Suppressor macrophage treated with lipopolysaccharide for 4 hours (primary cell): ENCODE results near the gene NR0B1.

ENCODE experiments used
- DNase-seq: peaks from one replicate; pipeline ENCODE4 v3.0.0-alpha.2; 2020

The NR0B1 gene, protein sequence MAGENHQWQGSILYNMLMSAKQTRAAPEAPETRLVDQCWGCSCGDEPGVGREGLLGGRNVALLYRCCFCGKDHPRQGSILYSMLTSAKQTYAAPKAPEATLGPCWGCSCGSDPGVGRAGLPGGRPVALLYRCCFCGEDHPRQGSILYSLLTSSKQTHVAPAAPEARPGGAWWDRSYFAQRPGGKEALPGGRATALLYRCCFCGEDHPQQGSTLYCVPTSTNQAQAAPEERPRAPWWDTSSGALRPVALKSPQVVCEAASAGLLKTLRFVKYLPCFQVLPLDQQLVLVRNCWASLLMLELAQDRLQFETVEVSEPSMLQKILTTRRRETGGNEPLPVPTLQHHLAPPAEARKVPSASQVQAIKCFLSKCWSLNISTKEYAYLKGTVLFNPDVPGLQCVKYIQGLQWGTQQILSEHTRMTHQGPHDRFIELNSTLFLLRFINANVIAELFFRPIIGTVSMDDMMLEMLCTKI

DNA sequence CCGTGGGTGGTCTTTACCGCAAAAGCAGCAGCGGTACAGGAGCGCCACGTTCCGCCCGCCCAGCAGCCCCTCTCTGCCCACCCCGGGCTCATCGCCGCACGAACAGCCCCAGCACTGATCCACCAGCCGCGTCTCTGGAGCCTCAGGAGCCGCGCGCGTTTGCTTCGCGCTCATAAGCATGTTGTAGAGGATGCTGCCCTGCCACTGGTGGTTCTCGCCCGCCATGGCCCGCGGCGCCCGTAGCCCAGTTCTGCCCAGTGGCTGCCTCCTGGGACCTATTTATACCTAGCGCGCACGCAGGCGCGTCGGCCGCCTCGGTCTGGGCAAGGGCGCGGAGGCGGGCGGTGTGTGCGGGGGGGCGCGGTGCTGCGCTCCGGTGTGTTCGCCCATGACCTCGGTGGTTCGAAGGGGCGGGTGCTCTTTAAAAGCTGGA is at the start of gene NR0B1:
NR0B1 (minus strand) TSS at position 252 of the 433 bp plus-strand sequence; CDS start at position 225, 27 bp downstream.
- no peak for DNase-seq

- DNase-seq: no peak
Observed at GRCh38 chrX:30349946-30350345, 40.8 kb upstream of the NR0B1 start.

DNA sequence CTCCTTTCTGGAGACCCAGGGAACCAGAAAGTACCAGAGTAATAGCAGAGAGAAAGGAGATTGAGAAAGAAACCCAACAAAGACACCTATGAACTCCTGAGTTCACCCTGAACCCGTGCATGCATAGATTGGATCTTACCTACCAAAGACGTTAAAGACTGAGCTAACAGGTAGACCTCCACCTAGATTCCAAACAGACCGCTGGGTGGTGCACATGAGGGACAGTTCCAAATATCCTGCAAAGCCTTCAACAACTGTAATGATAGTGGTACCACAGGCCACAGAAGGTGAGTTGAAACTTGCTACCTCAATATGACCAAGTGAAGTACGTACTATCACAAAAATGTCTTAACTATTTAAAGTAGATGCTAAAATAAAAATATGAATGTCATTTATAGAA is 34.0 kb upstream of the NR0B1 start:
- DNase-seq: no peak

DNA sequence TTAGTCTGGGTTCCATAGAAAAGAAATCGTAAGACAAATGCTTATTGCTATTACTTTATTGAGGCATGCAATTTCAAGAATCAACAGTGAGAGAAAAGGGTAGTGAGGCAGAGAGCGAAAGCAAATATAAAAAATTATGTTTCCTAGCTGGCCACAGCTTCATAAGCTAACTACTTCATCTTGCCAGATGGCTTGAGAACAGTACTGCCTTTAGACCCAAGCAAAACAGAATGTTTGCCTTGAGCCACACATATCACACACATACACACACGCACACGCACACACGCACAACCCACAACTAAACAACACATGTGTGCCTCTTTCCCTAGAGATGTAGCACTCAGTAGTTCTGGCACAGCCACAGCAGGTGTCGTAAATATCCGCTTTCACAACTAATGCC is 31.6 kb upstream of the NR0B1 start:
- no peak for DNase-seq

DNA sequence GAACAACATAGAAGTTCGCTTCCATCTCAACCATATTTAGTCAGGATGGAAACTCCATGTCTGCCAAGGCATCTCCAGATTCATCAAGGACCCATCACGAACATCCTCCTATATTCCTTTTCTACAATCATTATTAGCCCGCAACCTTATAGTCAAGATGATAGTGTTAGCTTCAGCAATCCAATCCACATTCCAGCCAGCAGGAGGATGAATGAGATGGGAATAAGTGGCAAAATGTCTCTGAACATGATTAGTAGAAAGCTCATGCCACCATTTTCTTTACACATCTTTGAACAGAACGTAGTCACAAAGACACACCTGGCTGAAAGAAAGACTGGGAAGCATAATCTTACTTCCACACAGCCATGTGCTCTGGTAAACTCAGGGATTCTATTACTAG is 18.6 kb upstream of the NR0B1 start:
- DNase-seq: no peak

DNA sequence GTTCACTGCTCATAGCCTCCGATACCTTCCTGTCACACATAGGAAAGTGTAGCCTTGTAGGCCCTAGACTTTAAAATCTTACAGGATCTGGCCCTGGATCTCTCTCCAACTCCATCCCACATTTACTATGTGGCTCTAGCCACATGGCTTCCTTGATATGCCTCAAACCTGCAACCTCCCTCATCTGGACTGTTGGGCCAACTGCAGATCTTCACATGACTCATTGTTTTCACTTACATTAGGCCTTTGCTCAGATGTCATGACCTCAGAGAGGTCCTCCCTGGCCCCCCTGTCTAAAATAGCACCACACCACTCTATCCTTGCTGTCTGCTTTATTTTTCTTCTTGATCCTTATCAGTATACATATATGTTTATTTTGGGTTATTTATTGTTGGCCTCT is 8.1 kb upstream of the NR0B1 start:
- DNase-seq: no peak

- no peak for DNase-seq
Observed at GRCh38 chrX:30313322-30313721, 4.1 kb upstream of the NR0B1 start.

GRCh38 chrX:30312858-30313257 is 3.7 kb upstream of the NR0B1 start:
- no peak for DNase-seq

GRCh38 chrX:30310429-30311206 is 1.4 kb upstream of the NR0B1 start:
- no peak for DNase-seq

DNA sequence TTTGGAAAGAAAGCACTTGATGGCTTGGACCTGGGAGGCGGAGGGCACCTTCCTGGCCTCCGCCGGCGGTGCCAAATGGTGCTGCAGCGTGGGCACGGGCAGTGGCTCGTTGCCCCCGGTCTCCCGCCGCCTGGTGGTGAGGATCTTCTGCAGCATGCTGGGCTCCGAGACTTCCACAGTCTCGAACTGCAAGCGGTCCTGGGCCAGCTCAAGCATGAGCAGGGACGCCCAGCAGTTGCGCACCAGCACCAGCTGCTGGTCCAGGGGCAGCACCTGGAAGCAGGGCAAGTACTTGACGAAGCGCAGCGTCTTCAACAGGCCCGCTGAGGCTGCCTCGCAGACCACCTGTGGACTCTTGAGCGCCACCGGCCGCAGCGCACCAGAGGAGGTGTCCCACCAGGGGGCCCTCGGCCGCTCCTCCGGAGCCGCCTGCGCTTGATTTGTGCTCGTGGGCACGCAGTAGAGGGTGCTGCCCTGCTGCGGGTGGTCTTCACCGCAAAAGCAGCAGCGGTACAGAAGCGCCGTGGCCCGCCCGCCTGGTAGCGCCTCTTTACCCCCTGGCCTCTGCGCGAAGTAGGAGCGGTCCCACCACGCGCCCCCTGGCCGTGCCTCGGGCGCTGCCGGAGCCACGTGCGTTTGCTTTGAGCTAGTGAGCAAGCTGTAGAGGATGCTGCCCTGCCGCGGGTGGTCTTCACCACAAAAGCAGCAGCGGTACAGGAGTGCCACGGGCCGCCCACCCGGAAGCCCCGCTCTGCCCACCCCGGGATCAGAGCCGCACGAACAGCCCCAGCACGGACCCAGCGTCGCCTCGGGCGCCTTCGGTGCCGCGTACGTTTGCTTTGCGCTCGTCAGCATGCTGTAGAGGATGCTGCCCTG is 689 bp downstream of the NR0B1 start:
- DNase-seq: peak; percentile 1

DNA sequence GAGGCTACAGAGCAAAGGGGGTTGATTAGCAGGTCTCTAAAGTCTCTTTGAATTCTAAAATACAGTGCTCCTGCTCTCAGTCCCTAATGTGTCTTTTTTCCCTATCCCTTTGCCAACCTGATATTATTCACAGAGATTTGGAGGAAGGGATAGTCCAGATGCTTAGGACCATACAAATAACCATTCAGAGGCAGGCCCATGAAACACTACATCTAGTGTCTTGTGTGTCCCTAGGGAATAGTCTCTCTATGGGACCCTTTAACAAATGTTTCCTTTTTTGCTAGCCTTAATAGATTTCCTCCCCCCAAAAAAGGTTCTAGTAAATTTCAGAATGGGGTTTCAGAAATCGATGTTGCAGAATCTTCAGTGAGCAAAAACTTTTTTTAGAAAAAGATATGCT is 1.7 kb downstream of the NR0B1 start:
- no peak for DNase-seq

GRCh38 chrX:30304866-30305265 is 4.3 kb downstream of the NR0B1 start:
- no peak for DNase-seq

- no peak for DNase-seq
Observed at GRCh38 chrX:30302956-30303355, 6.2 kb downstream of the NR0B1 start.

- DNase-seq: no peak
Observed at GRCh38 chrX:30301963-30302362, 7.2 kb downstream of the NR0B1 start.

- no peak for DNase-seq
Observed at GRCh38 chrX:30301208-30301607, 8.0 kb downstream of the NR0B1 start.

DNA sequence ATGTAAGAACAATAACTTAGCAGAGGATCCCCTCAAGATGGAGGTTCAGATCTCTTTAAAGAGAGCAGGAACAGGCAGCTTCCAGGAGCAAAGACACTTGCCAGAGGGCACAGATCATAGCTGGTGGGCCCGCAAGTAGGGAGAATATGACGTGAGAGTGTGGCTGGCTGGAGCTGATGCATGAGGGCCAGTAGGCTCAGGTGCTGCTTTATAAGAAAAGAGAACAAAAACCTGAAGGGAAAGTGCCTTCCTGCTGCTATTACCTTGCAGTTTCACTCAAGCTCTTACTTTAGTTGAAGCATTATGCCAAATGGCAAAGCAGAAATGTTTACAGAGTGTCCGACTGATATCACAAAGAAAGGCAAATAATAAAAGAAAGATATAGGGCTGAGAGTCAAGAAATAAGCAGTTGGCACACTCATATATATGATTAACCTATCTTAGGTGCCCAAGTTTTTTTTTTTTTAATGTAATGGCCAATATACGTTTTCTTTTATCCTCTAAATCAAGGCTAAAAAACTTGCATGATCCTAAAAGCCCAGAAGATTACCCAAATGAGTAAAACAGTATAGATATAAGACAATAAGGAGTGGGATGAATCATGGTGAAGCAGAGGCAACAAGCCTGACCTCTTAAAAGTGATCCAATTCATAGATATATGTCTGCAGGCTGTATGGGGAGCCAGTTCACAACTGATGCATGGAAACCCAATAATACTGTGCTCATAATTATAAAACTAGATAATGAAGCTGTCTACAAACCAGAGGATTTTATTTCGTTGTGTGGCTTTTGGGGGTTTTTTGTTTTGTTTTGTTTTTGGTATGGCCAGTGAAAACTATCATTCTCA is 12.6 kb downstream of the NR0B1 start:
- DNase-seq: no peak

DNA sequence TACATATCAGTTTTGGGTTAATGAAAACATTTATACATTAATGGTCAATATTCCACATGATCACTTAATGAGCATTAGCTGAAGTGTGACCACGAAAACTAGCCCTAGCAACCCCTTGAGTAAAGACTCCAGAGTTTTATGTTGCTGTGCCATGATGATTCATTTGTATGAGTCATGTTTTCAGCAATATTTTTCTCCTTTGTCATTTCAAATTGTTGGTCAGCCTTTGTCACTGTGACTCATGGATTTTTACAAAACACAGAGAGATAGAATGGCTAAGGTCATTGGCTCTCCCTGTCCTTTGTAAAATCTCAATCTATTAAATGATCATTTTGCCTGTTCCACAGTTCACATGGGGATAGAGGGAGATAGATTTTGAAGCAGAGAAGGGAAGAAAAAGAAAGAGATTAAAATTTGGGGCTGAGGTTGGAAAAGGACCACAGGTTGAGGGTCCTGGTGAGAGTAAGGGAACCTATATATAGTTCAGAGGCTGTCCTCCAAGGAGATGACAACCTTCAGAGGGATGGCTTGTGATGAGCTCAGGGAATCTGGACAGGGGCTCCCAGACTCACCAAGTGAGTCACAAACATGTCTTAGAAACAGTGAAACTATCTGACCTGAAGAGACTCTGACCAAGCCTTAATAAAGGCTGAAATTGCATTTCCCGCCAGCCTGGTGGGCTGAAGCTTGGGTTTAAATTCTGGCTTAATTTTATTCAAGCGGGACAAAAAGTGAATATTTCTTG is 25.6 kb downstream of the NR0B1 start:
- peak; percentile 66 for DNase-seq

- no peak for DNase-seq
Observed at GRCh38 chrX:30282527-30282926, 26.7 kb downstream of the NR0B1 start.

DNA sequence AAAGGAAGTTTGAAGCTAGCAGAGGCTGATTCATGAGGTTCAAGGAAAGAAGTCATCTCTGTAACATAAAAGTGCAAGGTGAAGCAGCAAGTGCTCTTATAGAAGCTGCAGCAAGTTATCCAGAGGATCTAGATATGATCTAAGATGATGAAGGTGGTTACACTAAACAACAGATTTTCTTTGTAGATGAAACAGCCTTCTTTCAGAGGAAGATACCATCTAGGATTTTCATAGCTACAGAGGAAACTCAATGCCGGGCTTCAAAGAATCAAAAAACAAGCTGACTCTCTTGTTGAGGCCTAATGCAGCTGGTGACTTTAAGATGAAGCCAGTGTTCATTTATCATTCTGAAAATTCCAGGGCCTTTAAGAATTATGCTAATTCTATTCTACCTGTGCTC is 28.8 kb downstream of the NR0B1 start:
- DNase-seq: no peak

GRCh38 chrX:30278365-30278764 is 30.8 kb downstream of the NR0B1 start:
- peak; percentile 11 for DNase-seq

DNA sequence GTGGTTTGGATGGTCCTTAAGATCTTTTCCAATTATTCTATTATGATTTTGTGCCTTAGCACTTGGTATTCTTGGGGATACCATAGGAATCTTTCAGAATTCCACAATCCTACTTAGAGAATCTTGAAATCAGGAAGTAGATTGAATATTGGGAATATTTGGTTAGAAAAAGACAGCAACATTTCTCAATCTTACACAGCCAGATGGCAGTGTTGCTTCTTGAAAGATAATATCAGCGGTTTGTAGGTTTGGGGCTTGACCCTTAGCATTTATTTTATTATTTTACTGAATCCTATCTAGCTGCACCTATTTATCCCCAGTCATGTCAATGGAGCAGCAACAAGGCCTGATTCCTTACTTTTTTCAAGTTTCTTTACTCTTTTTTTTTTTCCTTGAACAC is 33.7 kb downstream of the NR0B1 start:
- no peak for DNase-seq
